NCI-H446 (cell line): ENCODE data around the gene CCDC40.

Experiments
- DNase-seq, 2 experiments: peaks; one replicate each; lab custom pipeline; 2025; lab: John Stamatoyannopoulos, UW

CCDC40 gene

GRCh38 chr17:80000136-80000535 lies 36.3 kb upstream of the CCDC40 start:
- no peak for DNase-seq

- peak in 1 of 2 experiments; percentile 51 for DNase-seq
These were observed 35.3 kb upstream of the CCDC40 start for GRCh38 chr17:80000981-80001775.

- DNase-seq = no peak
These were observed 34.3 kb upstream of the CCDC40 start for GRCh38 chr17:80002070-80002641.

- no peak for DNase-seq
These were observed 33.6 kb upstream of the CCDC40 start for GRCh38 chr17:80002690-80003490.

- no peak for DNase-seq
These were observed 32.5 kb upstream of the CCDC40 start for GRCh38 chr17:80003969-80004368.

- DNase-seq = peak; percentile 9 to 60
These were observed 30.8 kb upstream of the CCDC40 start for GRCh38 chr17:80005360-80006338.

GRCh38 chr17:80006339-80006720 lies 30.1 kb upstream of the CCDC40 start:
- DNase-seq = no peak

- no peak for DNase-seq
These were observed 29.4 kb upstream of the CCDC40 start for GRCh38 chr17:80006811-80007752.

GRCh38 chr17:80007939-80008338 lies 28.5 kb upstream of the CCDC40 start:
- no peak for DNase-seq

- peak; percentile 59 to 82 for DNase-seq
These were observed 28.0 kb upstream of the CCDC40 start for GRCh38 chr17:80008383-80008840.

- DNase-seq = no peak
These were observed 27.6 kb upstream of the CCDC40 start for GRCh38 chr17:80008848-80009247.

- DNase-seq = no peak
These were observed 26.8 kb upstream of the CCDC40 start for GRCh38 chr17:80009391-80010282.

GRCh38 chr17:80010283-80010858 lies 26.1 kb upstream of the CCDC40 start:
- DNase-seq = no peak

GRCh38 chr17:80011989-80012555 lies 24.4 kb upstream of the CCDC40 start:
- no peak for DNase-seq

- DNase-seq = no peak
These were observed 23.4 kb upstream of the CCDC40 start for GRCh38 chr17:80012765-80013741.

GRCh38 chr17:80017226-80018010 lies 19.0 kb upstream of the CCDC40 start:
- DNase-seq = peak in 1 of 2 experiments; percentile 20
